ENCODE data around the gene RAX2. TPM values are rescaled to one million over a fixed set of nuclear protein-coding genes. Genes with fewer than 3 reads are reported as not detected.
"Not testable (repeated sequence)": the region's sequence is repeated elsewhere in the genome, so short reads cannot be mapped to it uniquely, and the experiment has no call there.

The RAX2 gene
- total RNA-seq, 1 donor from 2014 or later: not detected

DNA sequence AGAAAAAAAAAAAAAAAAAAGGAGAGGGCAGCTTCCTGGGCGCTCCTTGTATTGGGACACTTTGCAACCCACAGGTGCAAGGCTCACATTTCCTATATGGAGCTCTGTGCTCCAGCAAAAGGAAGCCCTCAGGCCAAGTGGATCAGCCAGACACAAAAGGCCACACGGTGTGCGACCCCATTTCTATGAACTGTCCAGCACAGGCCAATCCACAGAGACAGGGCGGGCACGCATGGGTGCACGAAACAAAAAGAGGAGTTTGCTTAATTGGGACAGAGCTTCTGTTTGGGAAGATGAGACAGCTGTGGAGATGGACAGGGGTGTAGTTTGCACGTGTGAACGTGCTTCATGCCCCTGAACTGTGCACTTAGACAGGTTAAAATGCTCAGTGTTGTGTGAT is 45.7 kb upstream of the RAX2 start:
- Mint-ChIP-seq H3K4me3 (ENCODE audit: unreplicated experiment) (no peak overlapping the region), H3K27ac (ENCODE audit: unreplicated experiment) (peak overlapping the region; percentile 62), H3K4me1 (ENCODE audit: low read depth, unreplicated experiment) (peaks cover 2% of the 10 kb centered on the region), H3K9me3 (ENCODE audit: unreplicated experiment) (peaks cover 2% of the 10 kb centered on the region), H3K36me3 (ENCODE audit: unreplicated experiment) (no peaks in the 10 kb centered on the region), H3K27me3 (ENCODE audit: unreplicated experiment) (peaks cover 11% of the 10 kb centered on the region)
- DNase-seq: no peak
- TF ChIP-seq, protein P1, sequence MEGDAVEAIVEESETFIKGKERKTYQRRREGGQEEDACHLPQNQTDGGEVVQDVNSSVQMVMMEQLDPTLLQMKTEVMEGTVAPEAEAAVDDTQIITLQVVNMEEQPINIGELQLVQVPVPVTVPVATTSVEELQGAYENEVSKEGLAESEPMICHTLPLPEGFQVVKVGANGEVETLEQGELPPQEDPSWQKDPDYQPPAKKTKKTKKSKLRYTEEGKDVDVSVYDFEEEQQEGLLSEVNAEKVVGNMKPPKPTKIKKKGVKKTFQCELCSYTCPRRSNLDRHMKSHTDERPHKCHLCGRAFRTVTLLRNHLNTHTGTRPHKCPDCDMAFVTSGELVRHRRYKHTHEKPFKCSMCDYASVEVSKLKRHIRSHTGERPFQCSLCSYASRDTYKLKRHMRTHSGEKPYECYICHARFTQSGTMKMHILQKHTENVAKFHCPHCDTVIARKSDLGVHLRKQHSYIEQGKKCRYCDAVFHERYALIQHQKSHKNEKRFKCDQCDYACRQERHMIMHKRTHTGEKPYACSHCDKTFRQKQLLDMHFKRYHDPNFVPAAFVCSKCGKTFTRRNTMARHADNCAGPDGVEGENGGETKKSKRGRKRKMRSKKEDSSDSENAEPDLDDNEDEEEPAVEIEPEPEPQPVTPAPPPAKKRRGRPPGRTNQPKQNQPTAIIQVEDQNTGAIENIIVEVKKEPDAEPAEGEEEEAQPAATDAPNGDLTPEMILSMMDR (IDR thresholded peaks at IDR 0.05; ENCODE audit: partially characterized antibody, unreplicated experiment): no peak

DNA sequence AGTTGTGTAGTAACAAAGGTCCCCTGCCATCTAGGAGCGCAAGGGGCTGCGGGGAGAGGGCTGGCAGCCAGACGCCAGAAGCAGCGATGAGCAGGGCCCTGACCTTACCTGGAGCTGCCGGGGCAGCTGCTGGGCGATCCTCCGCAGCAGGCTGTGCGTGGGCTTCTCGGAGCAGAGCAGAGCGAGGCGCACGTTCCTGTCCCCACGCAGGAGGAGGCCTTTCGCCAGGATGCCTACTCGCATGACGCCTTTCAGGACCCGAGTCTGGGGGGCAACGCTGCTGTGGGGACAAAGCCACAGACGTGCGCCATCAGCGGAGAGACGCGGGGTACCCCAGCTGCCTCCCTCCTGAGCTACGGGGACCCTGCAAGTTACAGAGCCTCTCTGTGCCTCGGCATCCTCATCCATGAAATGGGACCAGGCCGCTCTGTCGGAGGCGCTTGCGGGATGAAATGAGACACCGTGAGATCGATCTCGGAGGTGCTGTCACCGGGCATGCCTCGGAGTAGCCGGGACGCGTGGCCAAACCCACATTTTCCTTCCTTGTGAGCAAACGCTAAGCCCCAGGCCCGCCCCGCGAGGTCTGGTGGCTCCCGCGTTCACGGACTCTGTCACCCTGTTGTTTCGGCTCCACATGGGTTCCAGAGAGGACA is 44.7 kb upstream of the RAX2 start:
- Mint-ChIP-seq H3K9me3 (ENCODE audit: unreplicated experiment) (peaks cover 2% of the 10 kb centered on the region), H3K27ac (ENCODE audit: unreplicated experiment) (no peak overlapping the region), H3K36me3 (ENCODE audit: unreplicated experiment) (no peaks in the 10 kb centered on the region), H3K4me3 (ENCODE audit: unreplicated experiment) (no peak overlapping the region), H3K27me3 (ENCODE audit: unreplicated experiment) (peaks cover 8% of the 10 kb centered on the region), H3K4me1 (ENCODE audit: low read depth, unreplicated experiment) (peaks cover 2% of the 10 kb centered on the region)
- DNase-seq: no peak
- TF ChIP-seq, protein P1 (IDR thresholded peaks at IDR 0.05; ENCODE audit: partially characterized antibody, unreplicated experiment): no peak

DNA sequence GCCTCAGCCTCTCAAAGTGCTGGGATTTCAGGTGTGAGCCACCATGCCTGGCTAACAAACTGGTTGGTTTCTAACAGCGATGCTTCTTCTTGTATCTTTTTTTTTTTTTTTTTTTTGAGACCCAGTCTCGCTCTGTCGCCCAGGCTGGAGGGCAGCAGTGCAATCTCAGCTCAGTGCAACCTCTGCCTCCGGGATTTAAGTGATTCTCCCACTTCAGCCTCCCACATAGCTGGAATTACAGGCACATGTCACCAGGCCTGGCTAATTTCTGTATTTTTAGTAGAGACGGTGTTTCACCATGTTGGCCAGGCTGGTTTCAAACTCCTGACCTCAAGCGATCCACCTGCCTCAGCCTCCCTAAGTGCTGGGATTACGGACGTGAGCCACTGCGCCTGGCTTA is 44.1 kb upstream of the RAX2 start:
- H3K4me1 Mint-ChIP-seq (ENCODE audit: low read depth, unreplicated experiment); DNase-seq; H3K27ac Mint-ChIP-seq (ENCODE audit: unreplicated experiment); H3K9me3 Mint-ChIP-seq (ENCODE audit: unreplicated experiment); H3K36me3 Mint-ChIP-seq (ENCODE audit: unreplicated experiment); H3K4me3 Mint-ChIP-seq (ENCODE audit: unreplicated experiment); H3K27me3 Mint-ChIP-seq (ENCODE audit: unreplicated experiment): not testable (repeated sequence)

DNA sequence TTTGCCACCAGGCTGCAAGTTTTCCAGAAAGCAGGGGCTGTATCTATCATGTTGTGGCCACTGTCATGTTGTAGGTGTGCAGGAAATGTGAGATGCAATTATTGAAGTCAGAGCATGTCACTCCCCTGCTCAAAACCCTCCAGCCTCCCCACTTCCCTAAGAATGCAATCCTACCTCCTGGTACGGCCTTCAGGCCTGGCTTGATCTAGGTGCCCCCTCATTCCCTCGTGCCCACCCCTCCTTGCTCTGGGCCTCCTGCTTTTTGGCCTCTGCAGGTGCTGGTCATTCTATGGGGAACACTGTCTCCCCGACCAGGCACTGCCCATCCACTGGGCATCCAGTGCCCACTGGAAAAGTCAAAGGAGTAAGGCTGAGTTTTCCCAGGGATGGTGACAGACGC is 42.6 kb upstream of the RAX2 start:
- no peak overlapping the region for H3K27ac Mint-ChIP-seq (ENCODE audit: unreplicated experiment)
- no peak overlapping the region for H3K4me3 Mint-ChIP-seq (ENCODE audit: unreplicated experiment)

DNA sequence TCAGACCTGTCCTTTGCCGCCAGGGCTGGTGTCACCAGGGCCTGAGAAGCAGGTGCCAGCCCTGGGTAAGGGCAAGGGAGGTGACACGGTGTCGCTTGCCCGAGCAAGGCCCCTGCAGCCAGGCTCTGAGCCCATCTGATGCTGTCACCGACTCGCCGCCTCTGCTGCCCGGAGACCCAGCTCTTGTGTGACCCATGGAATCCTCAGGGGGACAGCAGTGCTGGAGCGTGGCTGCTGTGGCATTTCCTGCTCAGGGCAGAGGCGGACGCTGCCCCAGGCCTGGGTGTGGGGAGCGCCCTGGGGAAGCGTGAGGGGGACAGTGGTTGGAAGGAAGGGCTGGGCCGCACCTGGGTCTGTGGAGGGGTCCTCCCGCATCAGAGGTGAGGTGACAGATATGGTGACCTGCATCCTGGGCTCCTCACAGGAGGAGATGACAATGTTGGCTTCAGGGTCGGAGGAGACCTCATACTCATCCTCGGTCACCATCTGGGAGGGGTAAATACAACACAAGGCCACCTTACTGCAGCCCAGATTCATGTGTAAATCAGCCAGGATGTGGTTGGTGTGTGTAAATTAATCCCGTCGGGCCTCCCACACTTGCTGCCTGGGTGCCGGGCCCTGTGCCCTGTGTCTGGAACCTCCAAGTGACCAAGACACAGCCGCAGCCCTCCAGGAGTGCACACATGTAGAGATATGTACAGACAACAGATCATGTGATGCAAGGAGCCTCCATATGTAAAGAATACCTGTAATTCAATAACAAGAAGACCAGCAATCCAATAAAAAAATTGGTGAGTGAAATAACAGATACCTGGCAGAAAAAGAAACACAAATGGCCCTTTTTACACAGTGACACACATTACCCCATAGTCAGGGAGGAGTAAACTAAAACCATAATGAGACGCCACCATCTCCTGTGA is 41.7 kb upstream of the RAX2 start:
- H3K27ac Mint-ChIP-seq (ENCODE audit: unreplicated experiment): no peak overlapping the region
- H3K4me1 Mint-ChIP-seq (ENCODE audit: low read depth, unreplicated experiment): peaks cover 2% of the 10 kb centered on the region
- TF ChIP-seq, protein P1 (IDR thresholded peaks at IDR 0.05; ENCODE audit: partially characterized antibody, unreplicated experiment): no peak
- peaks cover 2% of the 10 kb centered on the region for H3K9me3 Mint-ChIP-seq (ENCODE audit: unreplicated experiment)
- H3K36me3 Mint-ChIP-seq (ENCODE audit: unreplicated experiment): no peaks in the 10 kb centered on the region
- DNase-seq: no peak
- no peak overlapping the region for H3K4me3 Mint-ChIP-seq (ENCODE audit: unreplicated experiment)
- peaks cover 5% of the 10 kb centered on the region for H3K27me3 Mint-ChIP-seq (ENCODE audit: unreplicated experiment)

More for the DNA sequence above, 42.6 kb upstream of the RAX2 start:
- peaks cover 5% of the 10 kb centered on the region for H3K27me3 Mint-ChIP-seq (ENCODE audit: unreplicated experiment)
- peaks cover 2% of the 10 kb centered on the region for H3K9me3 Mint-ChIP-seq (ENCODE audit: unreplicated experiment)
- TF ChIP-seq, protein P1 (IDR thresholded peaks at IDR 0.05; ENCODE audit: partially characterized antibody, unreplicated experiment): no peak
- H3K4me1 Mint-ChIP-seq (ENCODE audit: low read depth, unreplicated experiment): peaks cover 2% of the 10 kb centered on the region
- DNase-seq: no peak
- H3K36me3 Mint-ChIP-seq (ENCODE audit: unreplicated experiment): no peaks in the 10 kb centered on the region

Measured in glutamatergic neuron (in vitro differentiated cells).